GM19467 (cell line): ENCODE measurements around the gene LRMDA.

Experiments used
- ATAC-seq: cut with Tn5 transposase; IDR thresholded peaks from one replicate; pipeline ENCODE4 v1.9.1; 2021; ENCODE audit warnings: mild to moderate bottlenecking, moderate library complexity; ENCODE audit not compliant: unreplicated experiment

Gene LRMDA

DNA sequence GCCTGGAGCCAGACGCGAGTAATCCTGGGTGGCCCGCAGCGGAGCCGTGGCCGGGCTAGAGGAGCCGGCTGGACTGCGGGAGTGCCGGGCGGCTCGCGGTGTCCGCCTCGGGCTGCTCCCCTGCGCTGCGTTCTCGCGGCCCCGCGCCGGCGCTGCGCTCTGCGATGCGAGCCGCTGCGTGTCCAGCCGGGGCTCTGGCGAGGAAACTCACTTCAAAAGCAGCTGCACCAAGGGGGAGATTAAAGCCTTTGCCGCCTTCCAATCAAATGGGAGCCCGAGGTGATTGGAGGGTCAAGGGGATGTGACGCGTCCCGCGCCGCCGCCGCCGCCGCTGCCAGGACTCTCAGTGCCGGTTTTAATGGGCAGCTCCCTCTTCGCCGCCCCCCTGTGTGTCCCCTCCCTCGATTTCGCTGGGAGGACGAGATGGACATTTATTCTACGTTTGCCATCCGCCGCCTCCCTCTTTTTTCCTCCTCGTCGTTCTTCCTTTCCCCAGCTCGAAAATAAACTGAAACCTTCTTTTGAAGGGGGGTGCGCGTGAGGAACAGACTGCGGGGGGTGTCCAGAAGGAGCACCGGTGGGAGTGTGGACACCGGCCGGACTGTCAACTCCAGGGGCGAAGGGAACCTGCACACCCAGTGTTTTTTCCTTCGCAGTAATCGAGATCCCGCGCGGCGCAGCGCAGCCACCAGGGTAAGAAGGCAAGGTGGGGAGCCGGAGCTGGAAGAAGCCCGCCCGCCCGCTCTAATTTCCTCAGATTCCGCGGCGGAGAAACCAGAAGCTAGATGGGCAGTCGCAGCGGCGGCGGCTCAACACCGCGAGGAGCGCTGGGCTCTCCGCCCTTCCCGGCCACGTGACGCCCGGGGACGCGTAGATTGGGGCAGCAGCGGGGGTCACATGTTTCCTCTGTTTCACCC lies 29.6 kb upstream of the LRMDA start, which contains the start of gene ZNF503:
TSS of gene ZNF503 (minus strand) at position 196 of the 917 bp plus-strand sequence. CDS start 345 bp downstream, outside the sequence.
- peak; percentile 56 for ATAC-seq

- no peak for ATAC-seq
These were observed 28.8 kb upstream of the LRMDA start for GRCh38 chr10:75402486-75403143.

DNA sequence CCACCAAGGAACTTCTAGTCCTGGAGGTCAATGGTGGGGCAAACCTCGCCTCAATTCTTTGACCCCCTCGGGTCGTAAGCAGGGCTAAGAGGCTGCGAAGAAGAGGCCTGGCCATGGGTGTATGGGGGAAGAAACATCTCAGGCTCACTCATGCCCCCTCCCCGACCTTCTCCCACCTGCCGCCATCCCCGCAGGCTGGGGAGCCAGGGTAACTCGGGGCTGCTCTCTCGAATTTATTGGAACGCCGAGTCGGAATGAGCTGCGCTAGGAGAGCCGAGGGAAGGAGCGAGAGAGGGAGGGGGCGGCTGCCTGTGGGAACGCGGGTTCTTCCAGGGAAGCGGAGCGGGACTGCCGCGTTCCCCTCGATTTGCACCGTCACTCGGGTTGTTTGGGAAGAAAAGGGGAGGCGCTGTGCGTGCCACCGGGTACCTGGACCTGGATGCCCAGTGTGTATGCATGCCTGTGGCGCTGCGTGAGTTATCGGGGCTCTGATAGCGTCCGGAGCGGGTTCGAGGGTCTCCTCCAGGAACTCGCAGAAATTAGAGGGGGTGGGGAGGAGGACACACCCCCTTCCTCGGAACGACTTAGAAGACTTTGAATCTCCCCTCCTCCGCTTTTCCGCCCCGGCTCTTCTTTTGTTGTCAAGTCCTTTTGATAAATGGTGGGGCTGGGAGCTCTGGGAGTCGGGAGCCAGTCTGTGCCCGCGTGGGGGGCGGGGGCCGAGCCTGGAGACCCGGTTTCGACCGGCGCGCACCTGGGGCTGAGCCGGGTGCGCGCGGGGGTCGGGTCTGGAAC lies 28.1 kb upstream of the LRMDA start:
- no peak for ATAC-seq

- no peak for ATAC-seq
These were observed 27.2 kb upstream of the LRMDA start for GRCh38 chr10:75403939-75404814.

- ATAC-seq: no peak
These were observed 26.4 kb upstream of the LRMDA start for GRCh38 chr10:75404815-75405597.

GRCh38 chr10:75405598-75406461 lies 25.6 kb upstream of the LRMDA start:
- no peak for ATAC-seq

GRCh38 chr10:75406462-75407223 lies 24.8 kb upstream of the LRMDA start:
- no peak for ATAC-seq

- ATAC-seq: no peak
These were observed 24.2 kb upstream of the LRMDA start for GRCh38 chr10:75407224-75407712.

DNA sequence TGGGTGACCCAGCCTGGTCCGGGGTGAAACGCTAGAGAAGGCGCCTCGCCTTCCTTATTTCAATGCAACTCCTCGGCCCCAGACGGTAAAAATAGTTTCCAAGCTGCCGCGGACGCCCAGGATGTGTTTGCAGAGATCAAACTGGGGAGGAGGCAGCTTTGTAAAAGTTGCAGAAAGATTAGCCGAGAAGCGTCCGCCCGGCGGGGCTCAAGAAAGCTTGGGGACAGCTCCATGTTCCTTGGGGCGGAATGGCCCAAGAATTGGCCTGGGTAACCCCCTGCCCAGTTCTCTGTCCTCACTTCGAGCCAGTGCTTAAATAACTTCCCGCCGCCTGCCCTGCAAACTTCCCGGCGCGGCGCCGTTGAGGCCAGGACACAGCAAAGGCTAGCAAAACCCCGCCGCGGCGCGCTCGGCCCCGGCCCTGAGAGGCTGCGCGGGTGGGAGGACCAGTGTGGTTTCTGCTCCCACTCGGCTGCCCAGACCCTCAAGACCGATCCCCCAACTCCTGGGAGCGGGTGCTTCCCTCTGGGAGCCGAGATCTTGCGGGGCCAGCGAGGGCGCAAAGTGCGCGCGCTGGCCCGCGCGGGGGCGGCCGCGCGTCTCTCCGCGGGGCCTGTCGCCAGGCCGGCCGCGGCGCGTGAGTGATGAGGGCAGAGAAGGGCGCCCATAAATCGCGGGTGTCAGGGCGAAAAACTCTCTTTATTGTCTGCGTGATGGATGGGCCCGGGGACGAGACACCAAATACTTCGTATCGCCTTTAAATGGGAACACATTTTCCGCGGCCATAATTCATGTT lies 23.5 kb upstream of the LRMDA start:
- ATAC-seq: no peak

DNA sequence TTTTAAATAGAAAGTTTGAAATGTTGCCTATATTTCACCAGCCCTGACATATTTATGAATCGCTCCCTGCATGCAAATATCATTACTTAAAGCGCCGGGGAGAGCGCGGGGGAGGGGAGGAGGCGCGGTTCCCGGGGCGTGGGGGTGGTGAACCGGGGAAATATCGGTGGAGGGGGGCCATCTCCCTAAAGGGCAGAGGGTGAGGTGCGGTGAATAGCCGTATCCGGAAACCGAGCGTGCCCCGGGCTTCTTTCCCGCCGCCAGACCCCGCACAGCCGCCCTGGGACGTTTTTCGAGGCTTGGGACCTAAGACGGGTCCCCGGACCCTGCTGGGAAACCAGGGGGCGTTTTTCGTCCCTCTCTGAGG lies 22.9 kb upstream of the LRMDA start:
- ATAC-seq: no peak

- ATAC-seq: no peak
These were observed 22.2 kb upstream of the LRMDA start for GRCh38 chr10:75408911-75409885.

GRCh38 chr10:75410132-75411005 lies 21.1 kb upstream of the LRMDA start:
- no peak for ATAC-seq

DNA sequence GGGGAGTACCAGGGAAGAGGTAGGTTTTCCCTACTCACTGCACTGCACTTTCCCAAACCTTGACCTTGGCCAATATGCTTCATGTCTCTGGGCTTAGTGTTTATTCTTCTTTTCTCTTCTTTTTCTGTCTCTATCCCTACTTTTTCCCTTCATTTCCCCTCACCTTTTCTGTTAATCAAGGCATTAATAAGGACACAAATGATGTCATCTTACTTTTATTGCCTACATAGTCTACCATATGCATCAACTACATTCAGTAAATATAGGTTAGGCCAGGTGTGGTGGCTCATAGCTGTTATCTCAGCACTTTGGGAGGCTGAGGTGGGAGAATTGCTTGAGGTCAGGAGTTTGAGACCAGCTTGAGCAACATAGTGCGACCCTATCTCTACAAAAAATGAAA lies 16.9 kb upstream of the LRMDA start:
- ATAC-seq: no peak

GRCh38 chr10:75417522-75417927 lies 13.9 kb upstream of the LRMDA start:
- ATAC-seq: no peak

DNA sequence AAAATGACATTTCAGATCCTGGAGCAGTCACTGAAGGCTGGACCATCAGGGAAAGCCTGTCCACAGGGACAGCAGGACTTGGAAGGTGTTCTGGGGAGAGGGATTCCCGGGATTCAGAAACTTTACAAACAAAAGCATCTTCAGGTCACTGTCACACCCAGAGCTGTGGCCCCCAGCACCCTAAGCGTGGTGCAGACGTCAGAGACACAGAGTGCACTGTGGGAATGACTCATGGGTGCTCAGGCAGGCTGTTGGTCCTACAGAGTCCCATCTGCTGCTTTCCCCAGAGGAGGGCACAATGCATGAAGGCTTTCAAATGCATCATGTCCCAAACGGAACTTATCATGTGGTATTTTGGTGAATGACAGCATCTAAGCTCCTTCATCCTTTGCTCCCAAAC lies 13.1 kb upstream of the LRMDA start:
- no peak for ATAC-seq
